HG02588 (cell line): ENCODE data around the gene FAM110A.
"Not testable (repeated sequence)": the region's sequence is repeated elsewhere in the genome, so short reads cannot be mapped to it uniquely, and the experiment has no call there.

ENCODE experiments used
- ATAC-seq: cut with Tn5 transposase; IDR thresholded peaks from one replicate; pipeline ENCODE4 v1.9.1; 2021; ENCODE audit warnings: mild to moderate bottlenecking, moderate library complexity; ENCODE audit not compliant: unreplicated experiment

The FAM110A gene

DNA sequence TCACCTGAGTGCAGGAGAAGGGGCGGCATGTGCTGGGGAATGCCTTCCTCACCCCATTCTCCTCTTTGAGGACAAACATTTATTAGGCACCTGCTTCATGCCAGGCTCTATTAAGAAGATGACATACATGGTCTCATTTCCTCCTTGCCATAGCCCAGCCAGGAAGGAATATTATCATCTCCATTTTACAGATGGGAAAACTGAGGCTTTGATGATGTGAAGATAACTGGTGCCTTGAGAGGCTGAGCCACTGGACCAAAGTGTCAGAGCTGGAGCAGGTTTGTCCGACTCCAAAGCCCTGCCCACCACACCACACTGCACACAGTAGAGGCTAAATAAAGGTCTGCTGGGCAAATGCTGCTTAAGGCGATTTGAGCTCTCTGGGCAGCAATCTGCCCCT is 37.2 kb downstream of the FAM110A start:
- no peak for ATAC-seq

DNA sequence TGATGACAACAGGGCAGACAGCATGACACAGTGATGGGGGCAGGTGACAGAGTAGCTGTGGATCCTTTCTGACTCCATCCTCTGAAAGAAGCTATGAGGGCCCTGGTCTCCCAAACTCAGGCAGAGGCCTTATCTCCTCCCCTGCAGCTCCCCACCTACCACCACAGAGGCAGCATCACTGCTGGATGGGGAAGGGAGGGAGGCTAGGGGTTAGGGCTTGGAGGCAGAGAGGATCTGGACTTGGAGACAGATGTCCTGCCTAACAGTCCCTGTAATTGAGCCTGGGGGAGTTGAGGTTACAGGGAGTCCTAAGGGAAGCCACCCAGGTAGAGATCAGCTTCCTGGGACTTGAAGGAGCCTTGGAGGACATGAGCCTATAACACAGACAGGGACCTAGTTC is 37.9 kb downstream of the FAM110A start:
- no peak for ATAC-seq

DNA sequence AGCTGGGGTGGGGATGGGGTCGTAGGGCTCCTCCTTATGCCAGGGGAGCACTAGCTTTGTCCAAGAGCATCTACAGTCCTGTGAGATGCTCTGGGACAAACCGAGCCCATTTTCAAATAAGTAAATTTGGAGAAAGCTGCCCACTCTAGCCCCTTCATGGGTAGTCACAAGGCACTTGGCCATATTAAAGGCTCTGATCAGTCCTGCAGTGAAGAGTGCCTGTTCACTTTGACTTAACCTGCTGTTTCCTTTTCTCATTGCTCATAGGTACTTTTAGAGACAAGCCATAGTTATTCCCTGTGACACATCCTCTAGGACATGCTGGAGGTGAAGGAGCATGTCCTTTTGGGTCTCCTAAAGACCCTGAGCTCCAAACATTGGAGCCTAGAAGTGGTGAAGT is 38.4 kb downstream of the FAM110A start:
- ATAC-seq: no peak

DNA sequence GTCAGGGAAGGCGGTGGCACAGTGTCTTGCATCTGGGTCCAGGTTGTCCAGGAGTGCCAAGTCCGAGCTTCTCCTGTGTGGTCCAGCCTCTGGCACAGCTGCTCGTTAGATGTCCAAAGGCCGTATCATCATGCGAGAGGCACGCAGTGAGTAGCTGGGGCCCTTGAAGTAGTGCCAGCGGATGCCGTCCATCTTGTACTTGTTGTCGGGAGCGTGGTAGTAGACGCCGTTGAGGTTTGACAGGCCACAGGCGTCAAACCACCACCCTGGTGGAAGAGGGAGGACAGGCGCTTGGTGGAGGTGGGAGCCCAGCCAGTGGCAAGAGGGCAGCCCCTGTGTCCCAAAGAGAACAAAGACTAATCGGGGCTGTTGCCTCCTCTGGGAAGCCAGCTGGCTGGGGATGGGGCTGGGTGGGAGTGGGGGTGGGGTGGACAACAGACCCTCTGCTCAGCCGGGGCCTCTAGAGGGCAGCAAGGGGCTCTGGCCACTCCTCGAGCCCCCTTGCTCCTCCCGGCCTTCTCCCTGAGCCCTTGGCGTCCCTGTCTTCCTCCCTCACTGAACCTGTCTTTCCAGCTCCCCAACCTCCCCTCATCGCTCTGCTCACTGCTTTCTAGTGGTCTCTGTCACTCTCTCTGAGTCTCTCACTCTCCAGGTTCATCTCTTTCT is 39.5 kb downstream of the FAM110A start:
- no peak for ATAC-seq

DNA sequence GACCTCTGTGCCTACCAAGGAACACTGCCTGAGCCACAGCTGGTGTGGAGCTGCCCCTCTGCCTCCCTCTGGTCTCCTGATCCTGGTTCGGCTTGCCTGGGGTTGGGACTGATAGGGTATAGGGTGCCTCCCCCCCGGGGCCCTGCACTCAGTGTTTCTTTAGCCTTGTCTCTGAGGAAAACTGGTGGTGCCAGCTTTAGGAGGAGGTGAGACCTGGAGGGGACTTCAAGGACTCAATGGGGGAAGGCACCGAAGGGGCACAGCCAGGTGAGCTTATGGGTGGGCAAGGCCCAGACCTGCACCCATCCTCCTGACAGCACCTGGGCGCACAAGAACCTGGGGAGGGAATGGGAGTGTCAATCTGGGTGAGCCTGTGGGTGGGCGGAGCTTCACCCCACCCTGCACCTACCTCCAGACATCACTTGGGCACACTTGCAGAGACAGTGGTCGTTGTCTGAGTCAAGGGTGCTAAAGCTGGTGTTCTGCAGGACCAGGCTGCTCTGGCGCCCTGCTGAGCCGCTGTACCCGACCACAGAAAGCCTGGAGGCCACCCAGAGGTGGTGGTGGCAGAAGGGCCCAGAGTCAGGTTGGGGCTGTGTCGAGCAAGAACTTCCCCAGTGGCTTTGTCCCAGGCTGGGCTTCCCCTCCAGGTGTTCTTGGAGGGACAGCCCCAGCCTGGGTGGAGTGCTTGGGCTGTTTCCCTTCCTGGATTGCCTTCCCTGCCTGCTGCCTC is 40.5 kb downstream of the FAM110A start:
- no peak for ATAC-seq

DNA sequence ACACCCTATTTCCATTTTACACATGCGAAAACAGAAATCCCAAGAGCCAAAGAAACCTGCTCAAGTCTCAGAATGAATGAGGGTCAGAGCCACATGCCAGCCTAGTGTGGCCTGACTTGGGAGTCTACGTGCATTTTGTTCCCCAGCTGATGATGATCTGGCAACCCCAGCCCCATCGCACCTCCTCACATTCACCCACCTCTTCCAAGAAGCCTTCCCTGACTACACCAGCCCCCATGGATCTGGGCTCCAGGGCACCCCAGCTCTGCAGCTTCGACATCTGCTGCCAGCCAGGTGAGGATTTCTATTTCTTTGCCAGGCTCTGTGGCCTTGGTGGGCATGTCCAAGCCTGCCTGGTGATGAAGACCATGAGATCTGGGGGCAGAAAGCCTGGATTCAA is 41.6 kb downstream of the FAM110A start:
- no peak for ATAC-seq

DNA sequence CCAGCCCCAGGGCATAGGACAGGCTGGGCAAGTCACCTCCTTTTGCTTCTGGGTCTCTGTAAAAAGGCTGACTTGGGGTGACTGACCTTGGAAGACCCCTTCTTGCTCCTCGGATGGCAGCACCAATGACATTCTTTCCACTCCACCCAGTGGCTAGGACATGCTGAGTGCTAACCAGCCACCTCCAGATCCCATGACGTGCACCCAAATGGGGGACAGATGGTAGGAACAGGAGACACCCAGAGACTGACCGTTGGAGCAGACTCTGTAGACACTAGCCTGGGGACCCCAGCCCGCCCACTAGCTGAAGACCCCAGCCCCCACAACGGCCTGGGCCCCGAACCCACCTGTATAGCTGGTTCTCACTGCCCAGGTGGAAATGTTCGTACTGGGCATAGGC is 44.3 kb downstream of the FAM110A start:
- no peak for ATAC-seq

DNA sequence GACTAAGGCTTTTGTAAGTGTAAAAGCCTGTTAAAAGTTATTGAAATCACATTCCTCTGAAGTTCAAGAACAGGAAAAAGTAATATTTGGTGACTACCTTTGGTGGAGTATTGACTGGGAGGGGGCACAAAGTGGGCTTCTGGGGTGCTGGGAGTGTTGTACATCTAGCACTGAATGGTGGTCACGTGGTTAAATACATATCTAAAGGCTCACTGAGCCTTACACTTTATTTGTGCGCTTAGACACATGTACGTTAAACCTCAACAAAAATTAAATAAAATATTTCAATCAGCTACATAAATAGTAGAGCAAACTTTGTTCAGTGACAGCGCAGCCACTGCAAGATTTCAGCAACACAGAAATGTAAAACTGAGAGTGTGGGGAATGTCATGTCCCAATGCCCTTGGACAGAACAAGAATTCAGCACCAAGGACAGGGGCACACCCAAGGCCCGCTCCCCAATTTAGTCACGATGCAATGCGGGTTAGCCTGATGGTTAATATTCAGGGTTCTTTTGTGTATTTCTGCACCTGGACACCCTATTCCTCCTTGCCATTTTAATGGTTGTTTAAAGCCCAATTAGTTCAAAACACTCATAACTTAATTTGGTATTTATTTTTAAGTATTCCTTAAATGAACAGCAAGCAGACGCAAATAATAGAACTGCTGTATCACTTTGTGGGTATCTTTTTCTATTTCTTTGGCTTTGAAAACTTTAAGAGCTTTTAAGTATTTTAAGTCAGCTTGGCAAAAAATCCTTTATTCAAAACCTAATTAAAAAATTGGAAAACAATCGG is 45.2 kb downstream of the FAM110A start:
- no peak for ATAC-seq

DNA sequence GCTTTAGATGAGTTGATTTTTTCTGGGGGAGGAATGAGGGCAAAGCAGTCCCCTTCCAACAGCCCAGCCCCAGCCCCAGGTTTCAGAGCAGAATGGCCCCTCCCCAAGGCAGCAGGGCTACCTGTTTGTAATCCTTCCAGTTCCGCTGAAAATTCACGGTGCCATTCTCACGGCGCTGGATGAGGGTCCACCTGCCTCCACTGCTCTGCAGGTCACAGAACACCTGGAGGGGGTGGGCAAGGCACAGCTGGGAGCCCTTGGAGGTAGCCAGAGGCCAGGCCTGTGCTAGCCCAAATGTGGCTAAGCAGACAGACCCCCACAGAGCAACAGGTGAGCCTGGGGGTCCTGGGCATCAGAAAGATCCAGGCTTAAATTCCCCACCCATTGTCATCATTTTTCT is 46.1 kb downstream of the FAM110A start:
- no peak for ATAC-seq

DNA sequence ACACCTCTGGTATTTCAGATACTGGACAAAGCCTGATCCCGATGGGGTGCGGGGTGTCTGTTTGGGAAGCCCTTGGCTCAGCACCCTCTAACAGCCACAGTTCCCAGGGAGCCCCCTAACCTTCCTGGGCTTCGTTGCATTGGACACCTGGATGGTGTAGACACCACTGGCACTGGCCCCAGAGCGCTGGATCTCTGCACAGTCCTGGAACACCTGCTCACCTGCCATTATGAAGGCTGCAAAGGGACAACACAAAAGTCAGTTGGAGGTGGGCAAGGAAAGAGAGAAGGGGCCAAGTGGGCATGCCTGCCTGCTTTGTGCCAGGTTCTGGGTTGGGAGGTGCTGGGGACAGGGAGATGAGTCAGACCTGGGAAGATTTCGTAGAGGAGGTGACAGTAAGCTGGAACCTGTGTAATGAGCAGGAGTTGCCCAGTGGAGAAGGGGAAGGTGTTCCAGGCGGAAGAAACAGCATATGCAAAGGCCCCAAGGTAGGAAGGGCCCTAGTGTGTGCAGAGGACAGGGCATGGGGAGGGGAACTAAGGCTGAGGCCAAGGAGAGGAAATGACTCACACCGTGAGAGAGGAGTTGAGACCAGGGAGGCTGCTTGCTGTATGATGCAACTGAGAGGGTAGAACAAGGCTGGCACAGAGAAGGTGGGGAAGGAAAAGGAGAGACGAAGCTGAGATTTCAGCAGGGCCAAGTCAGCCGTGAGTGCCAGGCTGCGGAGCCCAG is 47.7 kb downstream of the FAM110A start:
- ATAC-seq: no peak

DNA sequence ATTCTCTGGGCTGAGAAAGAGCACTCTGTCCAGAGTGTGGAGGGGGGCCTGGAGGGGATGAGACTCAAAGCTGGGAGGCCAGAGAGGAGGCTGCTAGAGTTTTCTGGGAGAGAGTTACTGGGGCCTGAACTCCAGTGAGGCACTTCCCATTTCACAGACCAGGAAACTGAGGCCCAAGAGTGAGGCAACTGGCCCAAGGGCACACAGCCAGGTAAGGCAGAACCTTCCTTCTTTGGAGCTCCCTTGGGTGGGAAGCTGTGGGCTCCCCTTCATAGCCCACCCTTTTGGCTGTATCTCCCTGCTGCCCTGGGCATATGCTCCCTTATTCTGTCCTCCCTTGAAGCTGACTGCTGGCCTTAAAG is 48.2 kb downstream of the FAM110A start:
- no peak for ATAC-seq

DNA sequence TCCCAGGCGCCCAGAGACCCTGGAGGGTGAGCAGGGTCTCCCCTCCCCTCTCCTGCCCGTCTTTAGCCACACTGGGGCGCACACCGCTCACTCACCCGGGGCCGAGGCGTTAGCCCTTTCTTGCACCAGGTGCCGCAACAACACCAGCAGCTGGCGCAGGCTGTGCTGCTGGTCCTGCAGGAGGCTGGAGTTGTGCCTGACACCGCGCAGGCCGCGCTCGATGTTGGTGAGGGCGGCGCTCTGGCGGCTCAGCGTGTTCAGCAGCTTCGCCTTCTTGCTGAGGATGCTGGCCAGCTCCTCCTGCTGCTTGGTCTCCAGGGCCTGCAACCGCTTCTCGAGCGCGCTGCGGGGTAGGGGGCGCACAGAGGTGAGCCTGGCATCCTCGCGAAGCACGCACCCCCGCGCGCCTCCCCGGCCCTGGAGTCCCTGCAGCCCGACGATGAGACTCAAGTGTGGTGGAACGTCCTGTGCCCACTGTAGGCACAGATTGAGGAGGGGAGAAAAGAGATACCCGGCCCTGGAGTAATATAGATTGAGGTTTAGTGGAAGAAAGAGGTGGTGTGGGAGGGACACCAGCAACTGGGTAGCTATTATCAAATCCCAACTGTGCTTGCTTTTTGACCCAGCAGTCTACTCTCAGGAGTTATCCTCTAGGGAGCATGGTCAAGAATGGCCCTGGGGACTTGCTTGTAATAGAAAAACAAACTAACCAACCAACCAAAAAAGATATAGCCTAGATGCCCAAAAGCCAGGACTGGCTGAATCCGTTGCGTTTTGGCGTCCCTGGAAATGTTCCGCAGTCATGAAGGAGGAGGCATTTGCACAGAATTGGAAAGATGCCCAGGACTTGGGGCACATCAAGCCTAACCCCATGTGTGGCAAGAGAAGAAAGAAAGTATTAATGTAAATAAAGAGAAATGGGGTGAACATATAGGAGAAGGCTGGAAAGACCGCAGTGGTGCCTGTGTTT is 51.8 kb downstream of the FAM110A start:
- no peak for ATAC-seq

DNA sequence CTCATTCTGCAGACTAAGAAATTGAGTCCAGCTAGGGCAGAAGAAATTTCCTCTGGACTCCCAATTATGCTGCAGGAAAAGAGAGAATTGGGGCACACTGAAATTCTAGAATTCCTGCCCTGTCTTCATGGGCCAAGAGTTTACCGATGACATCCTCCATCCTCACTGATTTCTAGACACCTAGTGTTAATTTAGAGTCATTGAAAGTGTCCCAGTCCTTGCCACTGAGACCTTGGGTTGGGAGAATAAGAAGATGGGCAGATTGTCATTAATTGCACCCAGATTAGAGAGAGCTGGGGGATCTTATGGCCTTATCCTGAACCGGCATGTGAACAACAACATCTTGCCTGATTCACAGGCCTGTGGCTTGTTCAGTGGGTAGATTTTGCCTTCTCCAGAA is 53.6 kb downstream of the FAM110A start:
- ATAC-seq: no peak

DNA sequence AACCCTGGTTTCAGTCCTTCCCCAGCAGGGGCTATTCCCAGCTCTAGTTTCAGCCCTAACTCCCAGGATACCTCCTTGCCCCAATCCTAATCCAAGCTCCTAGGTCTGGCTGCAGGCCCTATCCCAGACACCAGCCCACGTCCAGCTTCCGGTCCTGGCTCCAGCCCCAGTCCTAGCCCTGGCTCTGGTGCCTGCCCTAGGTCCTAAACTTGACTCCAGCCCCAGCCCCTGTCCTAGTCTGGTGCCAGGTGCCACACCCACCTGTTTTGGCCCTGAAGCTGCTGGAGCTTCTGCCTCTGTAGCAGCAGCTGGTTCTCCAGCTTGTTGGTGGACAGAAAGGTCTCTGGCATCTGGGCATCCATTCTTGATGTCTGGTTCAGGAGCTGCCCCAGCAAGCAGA is 54.5 kb downstream of the FAM110A start:
- no peak for ATAC-seq

DNA sequence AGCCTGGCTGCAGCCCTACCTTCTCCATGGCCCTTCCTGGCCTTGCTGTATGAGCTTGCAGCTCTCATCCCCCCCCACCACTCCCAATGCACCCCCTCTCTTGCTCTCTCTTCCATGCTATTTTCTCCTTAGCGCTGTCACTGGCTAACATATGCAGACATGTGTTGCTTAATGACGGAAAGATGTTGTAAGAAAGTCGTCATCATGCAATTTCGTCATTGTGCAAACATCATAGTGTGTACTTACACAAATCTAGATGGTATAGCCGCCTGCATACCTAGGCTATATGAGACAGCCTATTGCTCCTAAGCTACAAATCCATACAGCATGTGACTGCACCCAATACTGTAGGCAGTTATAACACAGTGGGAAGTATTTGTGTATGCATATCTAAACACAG is 55.6 kb downstream of the FAM110A start:
- no peak for ATAC-seq

DNA sequence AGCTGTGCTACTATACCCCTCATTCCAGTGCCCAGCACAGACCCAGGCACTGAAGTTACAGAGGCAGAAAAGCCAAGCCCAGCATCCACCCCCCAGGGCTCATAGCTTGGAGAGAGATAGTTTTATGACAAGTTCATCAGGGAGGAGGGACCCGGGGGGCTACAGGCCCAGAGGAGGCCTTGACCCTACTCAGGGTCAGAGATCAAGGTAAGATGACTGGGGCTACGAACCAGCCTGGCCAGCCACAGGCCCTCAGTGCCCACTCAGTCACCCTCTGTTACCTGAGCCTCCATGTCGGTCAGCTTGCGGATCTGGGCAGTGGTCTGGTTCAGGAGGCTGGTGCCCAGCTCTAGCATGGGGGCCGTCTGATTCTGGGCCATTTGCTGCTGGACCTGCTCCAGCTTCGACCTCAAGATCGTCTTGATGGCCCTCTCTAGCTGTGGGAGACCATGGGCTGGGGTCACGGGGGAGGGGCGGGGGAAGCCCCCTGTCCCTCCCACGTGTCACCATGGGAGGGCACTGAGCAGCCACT is 56.5 kb downstream of the FAM110A start:
- no peak for ATAC-seq

DNA sequence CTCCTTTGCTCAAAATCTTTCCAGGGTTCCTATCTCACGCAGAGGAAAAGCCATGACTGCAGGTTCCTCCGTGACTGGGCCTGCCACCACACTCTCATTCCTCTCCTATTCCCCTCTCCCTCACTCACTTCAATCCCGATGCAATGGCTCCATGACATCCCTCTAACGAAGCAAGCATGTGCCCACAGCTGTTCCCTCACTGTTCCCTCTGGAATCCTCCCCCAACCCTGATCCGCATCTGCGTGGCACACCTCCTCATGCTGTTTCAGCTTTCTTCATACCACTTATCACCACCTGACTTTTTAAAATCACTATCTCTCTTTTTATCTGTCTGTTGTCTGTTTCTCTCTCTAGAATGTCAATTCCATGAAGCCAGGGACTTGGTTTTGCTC is 57.1 kb downstream of the FAM110A start:
- no peak for ATAC-seq

DNA sequence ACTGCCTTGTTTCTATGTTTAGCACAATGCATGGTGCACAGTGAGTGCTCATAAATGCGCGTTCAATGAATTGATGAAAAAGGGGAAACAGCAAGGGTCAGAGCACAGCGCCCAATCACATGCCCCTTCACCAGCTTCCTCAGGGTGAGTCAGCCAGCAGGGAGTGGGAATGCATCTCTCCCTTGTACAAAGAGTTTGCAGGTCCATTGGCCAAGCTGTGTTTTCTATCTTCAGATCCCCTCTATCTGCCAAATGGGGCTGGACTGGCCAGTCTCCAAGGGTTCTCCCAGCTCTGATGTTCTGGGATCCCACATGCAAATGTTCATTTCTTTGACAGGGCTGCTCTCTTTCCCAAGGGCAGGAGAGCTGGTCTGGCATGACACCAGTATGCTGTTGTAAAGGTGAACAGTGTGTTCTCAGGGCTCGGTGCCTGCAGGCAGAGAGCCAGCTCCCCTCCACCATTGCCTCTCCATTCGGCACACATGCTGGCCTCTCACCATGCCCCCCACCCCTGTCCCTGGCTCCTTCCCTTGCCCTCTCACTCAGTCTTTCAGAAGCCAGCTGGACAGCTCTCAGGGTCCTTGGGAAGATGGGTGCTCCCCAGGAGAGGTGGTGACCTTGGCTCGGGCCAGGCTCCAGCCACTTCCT is 57.7 kb downstream of the FAM110A start:
- ATAC-seq: no peak

DNA sequence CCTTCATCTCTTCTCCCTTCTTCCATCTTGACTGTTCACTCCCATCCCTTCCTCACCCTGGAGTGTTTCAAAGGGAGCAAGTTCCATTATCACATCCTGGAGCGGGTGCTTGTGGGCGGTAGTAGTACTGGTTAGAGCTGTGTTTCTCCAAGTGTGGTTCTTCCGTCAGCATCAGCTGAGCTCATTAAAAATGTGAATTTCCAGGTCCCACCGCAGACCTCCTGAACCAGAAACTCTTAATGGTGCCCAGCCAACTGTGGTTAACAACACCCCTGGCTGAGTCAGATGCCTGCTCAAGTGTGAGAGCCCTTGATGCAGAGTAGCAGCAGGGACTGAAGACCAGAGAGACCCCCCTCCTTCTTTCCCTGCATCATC is 58.2 kb downstream of the FAM110A start:
- no peak for ATAC-seq

DNA sequence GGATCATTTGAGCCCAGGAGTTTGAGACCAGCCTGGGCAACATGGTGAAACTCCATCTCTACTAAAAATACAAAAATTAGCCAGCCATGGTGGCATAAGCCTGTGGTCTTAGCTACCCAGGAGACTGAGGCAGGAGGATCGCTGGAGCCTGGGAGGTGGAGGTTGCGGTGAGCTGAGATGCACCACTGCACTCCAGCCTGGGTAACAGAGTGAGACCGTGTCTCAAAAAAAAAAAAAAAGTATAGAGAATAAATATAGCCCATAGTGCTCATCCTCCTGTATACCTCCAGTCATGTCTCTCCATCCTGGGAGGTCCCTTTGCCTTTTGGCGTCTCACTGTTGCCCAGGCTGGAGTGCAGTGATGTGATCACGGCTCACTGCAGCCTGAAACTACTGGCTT is 58.9 kb downstream of the FAM110A start:
- ATAC-seq: not testable (repeated sequence)
